ACHN (cell line): ENCODE results near the gene COQ8B.

ENCODE experiments used
- DNase-seq: peaks from one replicate; pipeline ENCODE4 v3.0.0-alpha.2; 2015
- in situ Hi-C: cut with HindIII; loops from 2 replicates; pipeline ENCODE4 v1.10.0; 2017; ENCODE audit warnings: low sequenced_read_pairs, low pct_ligation_motif_present, low pct_unique_long_range_greater_than_20kb

The COQ8B gene

DNA sequence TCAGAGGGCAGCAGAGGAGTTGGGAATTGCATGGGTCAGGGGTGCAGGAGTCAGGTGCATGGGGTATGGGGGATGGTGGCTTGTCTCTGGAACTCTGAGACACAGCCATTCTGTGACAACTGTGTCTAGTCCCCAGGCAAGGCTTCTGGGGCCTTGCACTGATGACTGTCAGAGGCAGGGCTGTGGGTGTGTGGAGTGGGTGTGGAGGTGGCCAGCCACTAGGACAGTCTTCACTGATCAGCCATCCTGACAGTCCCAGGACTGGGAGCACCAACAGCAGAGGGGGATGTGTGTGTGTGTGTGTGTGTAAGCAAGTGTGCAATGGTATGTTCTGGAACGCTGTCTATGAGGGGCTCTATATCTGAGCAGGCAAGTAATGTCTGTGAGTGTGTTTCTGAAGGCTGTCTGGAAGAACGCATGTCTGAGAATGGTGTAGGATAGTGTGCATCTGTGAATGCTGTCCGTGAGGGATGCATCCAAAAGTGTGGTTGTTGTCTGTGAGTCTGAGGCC, 31.6 kb downstream of the COQ8B start:
- in situ Hi-C loops: no loop called here

DNA sequence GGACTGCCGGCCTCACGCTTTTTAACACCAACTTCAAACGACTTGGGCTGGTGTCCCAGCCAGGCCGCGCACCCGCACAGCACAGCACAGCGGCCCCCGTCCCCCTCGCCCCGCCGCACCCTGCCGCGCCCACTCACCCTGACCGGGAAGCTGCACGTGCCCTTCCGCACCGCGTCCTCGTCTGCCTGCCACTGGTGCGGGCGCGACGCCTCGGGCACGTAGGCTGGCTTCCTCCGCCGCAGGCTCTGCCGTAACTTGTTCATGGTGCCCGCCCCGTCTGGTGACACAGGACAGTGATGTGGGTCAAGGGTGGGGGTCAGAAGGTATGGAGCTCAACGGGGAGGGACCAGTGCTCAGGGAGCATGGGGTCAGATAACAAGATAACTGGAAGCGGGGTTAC, 32.4 kb downstream of the COQ8B start:
- no peak for DNase-seq
- in situ Hi-C loops: no loop called here

More for the DNA sequence above, 31.6 kb downstream of the COQ8B start:
- no peak for DNase-seq

DNA sequence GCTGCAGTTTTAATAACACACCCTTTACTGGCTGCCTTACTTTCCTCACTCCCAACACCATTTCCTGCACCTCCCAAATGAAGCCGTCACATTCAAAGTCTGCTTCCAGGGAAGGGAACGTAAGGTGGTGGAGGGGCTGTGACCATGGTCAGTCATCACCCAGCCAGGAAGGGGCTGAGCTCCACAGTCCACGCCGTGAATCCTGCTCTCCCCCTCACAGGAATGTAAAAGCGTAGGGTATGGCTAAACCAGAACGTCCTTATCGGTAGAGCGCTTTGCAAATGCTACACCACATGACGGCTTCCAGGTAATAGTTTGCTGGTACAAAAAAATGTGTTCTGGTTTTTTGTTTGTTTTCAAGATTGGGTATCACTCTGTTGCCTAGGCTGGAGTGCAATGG, 33.2 kb downstream of the COQ8B start:
- in situ Hi-C loops: no loop called here
- DNase-seq: no peak

DNA sequence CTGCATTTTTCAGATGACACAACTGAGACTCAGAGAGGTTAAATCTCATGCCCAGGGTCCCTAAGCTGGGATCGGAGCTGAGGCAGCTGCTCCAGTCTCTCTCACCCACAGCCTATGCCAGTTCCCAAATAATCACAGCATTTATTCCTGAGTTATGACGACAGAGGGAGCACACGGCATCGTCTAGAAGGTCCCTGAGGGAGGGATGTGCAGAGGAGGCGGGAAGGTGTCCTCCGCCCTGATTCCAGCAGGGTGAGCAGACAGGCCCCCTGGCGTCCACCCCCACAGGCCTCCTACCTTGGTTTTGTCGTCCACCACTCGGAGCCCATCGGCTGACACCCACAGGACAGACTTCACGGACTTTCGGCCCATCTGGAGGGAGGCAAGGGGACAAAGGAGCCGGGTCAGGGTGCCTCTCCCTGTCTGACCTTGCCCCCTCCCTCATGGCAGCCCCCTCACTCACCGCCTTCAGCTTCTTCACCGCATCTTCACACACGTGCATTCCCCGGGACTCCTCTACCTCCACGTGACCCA, 34.2 kb downstream of the COQ8B start:
- DNase-seq: no peak
- in situ Hi-C loops: no loop called here

DNA sequence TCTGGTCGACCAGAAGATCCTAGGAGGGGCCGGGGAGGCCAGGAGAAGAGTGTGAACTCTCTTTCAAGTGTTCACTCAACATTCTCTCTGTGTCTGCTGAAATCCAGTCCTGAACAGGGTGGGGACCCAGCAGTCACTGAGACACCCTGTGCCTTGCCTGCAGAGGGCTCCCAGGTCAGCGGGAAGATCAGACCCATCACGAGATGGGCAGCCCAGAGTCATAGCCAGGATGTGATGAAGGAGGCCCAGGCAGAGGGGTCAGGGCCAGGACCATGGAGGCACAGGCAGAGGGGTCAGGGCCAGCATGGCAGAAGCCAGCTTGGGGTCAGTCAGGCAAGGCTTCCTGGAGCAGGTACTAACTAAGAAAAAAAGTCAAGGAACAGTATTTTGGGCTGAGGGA, 35.6 kb downstream of the COQ8B start:
- no peak for DNase-seq
- in situ Hi-C loops: no loop called here

DNA sequence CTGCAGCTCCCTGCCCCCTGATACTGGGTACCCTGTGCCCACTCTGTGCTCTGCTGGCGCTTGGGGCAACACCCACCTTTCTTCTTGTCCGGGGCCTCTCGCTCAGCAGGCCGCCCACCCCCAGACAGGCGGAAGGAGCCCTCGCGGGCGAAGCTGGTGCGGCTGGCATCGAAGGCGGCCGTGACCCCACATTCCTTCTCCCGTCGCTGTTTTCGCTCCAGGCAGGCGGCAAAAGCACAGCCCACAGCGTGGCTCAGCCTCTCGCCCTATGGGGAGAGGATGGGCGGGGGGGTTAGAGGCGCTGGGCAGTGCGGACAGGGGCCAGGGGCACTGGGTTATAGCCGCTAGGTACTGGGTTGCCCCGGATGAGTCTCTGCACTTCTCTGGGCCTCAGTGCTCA, 39.5 kb downstream of the COQ8B start:
- DNase-seq: no peak
- in situ Hi-C loops: no loop called here

DNA sequence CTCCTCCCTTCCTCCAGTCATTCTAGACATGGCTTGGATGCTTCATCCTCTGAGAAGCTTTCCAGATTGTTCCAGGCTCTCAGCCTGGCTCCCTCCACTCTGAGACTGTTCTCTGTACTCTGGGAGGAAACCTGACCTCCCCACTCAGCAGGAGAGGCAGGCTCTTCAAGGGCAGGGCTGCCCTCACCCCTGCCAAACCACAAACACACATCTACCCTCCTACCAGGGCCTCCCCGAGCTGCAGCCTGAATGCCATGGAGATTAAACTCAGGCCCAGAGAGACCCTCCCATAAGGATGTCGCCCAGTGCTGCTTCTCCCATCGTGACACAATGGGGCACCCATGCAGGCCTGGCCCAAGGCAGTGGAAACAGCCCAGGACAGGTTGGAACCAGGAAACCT, 42.4 kb downstream of the COQ8B start:
- DNase-seq: no peak
- in situ Hi-C loops: no loop called here

DNA sequence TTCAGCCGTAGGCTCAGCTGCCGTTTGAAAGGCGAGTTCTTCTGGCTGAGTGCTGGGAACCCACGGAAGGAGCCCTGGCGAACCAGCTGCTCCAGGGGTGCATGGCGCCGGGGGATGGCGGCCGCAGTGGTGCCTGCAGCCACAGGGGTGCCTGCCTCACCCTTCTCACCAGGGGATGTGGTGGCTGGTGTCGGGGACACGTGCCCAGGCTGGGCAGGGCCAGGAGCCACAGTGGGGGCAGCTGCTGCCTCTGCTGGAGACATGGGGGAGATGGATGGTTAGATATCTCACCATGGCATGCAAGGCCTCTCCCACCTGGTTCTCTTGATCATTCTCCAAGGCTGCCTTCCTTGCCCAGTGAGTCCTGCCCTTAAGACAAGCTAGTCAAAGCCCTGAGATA, 43.3 kb downstream of the COQ8B start:
- DNase-seq: no peak
- in situ Hi-C loops: no loop called here

DNA sequence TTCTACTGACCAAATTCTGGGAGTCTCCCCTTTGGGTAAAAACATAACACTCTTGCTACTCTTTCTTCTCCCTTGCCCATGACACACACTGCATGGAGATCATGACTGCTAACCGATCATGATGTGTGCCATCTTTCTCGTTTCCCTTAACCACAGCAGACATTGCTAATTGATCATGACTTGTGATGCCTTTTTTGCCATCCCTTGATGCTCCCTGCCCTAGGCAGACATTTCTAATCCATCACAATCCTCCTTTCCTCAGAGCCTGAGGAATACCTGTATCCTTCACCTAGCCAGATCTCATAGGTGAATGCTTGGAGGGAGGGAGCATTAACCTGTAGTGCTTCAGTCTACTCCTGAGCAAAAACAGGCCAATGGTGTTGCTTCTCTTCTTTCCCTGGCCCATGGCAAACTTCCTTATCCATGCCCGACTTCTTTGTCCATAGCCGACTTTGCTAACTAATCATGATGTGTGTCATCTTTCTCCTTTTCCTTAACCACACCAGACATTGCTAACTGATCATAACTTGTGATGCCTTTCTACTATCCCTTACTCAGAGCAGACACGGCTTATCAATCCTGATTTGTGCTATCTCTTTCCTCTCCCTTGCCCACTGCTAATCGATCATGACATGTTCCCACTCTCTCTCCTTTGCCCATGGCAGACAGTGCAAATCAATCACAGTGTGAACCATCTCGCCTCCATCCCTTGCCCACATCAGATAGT, 44.0 kb downstream of the COQ8B start:
- in situ Hi-C loops: no loop called here
- DNase-seq: no peak

DNA sequence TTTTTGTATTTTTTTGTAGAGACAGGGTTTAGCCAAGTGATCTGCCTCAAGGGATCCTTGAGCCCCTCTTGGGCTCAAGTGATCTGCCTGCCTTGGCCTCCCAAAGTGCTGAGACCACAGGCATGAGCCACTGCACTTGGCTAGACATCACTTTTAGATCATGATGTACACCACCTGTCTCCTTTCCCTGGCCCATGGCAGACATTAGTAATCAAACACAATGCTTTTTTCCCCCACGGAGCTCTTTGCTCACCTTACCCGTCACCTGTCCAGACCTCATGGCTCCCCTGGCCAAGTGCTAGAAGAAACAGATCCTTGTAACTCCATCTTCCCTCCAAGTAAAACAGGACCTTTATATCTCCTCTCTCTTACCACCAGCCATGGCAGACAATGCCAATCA, 44.6 kb downstream of the COQ8B start:
- in situ Hi-C loops: no loop called here
- DNase-seq: no peak

DNA sequence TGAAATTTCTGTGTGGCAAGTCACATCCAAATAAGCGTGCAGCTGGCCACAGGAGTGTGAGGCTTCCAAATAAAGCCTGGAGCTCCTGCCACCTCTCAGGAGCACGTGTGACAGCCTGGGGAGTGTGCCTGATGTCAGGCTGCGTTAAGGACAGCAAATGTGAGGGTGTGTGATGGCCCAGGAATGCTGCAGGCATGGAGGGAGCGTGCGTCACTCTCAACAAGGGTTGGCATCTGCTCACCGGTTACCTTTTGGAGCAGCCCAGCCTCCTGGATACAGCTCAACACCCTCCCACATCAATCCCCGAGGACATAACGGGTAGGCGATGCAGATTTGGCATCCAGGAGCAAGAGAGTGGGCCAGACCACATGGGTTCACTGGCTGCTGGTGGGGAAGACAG, 45.3 kb downstream of the COQ8B start:
- no peak for DNase-seq
- in situ Hi-C loops: no loop called here

DNA sequence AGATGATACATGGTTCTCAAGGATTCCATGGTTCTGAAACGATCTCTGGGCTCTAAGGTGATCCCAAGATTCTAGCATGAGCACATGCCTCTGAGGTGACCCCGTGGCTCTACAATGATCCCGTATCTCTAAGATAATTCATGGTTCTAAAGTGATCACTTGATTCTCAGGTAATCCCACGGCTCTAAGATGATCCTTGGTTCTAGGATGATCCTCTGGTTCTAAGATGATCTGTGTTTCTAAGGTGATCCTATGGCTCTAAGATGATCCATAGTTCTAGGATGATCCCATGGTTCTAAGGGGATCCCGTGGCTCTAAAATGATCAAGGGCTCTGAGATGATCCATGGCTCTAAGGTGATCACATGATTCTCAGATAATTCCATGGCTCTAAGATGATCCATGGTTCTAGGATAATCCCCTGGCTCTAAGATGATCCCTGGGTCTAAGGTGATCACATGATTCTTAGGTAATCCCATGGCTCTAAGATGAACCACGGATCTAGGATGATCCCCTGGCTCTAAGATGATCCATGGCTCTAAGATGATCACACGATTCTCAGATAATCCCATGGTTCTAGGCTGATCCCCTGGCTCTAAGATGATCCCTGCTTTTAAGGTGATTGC, 47.6 kb downstream of the COQ8B start:
- DNase-seq: no peak
- in situ Hi-C loops: no loop called here

DNA sequence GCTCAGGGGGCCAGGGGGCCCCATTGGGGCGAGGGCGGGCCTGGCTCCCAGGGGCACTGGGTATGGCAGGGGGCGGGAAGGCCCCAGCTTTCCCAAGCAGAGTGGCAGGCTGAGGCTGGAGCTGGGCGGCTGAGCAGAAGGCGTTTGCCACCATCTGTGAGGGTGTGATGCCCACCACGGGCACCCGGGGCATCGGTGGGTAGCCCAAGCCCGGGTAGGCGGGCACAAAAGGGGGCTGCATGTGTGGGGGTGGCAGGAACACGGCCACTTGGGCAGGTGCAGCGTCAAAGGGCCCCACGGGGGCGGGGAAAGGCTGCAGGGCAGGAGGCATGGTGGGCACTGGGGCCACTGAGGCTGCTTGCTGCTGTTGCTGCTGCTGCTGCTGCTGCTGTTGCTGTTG, 49.1 kb downstream of the COQ8B start:
- in situ Hi-C loops: no loop called here
- DNase-seq: no peak

DNA sequence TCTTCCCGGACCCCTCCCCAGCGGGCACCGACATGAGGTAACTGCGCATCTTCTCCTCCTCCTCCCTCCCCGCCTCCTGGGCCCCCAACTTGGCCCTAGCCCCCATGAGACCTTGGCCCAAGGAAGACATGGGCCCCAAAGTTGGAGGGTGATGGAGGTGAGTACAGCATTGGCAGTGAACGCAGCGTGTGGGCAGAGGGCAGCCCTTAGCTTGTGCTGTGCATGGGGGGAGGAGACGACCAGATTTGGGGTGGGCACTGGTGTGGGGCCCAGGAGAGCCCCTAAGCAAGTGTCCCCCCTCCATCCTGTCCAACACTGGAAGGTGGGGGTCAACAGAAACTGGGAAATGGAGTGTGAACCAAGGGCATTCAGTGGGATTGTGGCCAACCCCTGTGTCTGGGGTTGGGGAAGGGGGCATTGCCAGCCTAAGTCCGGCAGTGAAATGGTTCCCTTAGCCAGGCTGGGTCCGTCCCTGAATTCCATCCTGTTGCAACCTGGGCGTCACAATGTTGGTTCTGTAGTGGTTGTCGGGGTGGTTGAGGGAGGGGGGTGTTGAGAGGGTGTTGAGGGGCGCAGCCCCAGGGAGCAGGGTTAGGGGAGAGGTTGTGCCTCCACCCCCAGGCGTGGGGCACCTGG, 49.8 kb downstream of the COQ8B start:
- in situ Hi-C loops: no loop called here
- no peak for DNase-seq

DNA sequence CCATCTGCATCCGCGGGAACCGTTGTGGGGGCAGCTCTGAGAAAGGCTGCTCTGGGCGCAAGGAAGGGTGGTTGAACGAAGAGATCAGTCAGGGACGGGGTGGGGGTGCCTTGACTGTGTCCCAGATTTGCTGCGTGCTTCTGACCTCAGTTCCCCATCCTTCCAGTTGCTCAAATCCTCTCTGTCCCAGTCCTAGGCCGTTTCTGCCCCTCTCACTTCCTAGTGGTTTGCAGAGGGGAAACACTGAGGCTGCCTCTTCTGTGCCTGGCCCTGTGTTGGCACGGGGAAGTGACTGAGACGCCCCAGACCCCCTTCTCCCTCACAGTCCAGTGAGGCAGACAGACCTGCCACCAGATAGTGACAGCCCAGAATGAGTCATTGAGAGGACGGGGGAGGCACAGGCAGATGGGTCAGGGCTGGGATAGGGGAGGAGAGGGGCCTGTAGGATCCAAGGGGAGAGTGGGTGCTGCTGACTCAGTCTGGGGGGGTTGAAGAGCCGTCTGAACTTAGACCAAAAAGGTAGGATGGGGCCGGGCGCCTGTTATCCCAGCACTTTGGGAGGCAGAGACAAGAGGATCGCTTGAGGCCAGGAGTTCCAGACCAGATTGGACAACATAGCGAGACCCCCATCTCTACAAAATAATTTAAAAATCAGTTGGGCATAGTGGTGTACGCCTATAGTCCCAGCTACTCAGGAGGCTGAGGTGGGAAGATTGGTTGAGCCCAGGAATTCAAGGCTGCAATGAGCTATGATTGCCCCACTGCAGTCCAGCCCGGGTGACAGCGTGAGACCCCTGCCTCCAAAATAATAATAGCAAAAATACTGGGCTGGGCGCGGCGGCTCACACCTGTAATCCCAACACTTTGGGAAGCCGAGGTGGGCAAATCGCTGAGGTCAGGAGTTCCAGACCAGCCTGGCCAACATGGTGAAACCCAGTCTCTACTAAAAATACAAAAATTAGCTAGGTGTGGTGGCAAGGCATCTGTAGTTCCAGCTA, 52.7 kb downstream of the COQ8B start:
- DNase-seq: no peak
- in situ Hi-C loops: no loop called here

DNA sequence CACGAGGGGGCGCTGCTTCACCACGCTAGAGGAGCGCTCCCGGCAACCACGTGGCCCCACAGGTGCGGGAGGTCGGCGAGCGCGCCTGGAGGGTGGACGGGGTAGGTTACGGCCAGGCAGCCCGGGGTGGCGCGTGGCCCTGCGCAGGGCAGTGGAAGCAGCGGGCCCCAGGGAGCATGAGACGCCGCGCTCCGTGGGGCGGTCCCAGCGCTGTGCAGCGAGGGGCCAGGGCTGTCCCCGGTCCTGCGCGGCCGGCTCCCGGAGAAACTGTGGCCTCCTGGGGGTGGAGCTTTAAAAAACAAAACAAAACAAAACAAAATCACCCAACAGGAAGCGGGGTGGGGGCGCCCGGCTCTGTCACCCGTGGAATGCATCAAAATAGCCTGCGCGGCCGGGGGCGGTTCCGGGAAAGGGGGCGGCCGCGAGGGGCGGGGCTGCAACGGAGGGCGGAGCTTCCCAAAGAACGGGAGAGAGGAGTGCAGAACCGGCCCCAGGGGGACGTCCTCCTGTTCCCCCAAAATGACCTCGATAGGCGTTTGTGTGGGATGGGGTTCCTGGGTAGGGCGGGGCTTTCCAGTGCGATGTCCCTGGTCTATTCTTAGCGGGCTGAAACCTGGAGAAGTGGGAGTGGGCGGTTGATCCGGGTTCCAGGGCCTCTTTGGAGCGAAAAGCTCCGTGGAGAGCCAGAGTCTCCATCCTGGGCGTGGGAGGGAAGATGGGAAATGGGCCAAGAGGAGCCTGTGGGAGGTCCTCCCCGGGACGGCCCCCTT, 53.6 kb downstream of the COQ8B start:
- in situ Hi-C loops: no loop called here
- DNase-seq: peak; percentile 82

DNA sequence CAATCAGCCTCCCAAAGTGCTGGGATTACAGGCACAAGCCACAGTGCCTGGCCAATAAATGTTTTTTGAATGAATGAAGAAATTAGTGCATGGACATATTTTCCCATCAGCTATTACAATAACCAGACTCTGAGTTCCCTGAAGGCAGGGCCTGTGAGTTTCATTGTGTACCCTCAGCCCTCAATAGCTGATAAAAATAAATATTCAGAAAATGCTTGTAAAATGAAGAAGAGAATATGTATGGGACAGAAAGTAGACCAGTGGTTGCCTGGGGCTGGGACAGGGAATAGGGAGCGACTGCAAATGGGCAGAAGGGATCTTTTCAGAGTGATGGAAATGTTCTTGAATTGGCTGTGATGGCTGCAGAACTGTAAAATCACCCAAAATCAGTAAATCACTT, 55.1 kb downstream of the COQ8B start:
- no peak for DNase-seq
- in situ Hi-C loops: no loop called here

DNA sequence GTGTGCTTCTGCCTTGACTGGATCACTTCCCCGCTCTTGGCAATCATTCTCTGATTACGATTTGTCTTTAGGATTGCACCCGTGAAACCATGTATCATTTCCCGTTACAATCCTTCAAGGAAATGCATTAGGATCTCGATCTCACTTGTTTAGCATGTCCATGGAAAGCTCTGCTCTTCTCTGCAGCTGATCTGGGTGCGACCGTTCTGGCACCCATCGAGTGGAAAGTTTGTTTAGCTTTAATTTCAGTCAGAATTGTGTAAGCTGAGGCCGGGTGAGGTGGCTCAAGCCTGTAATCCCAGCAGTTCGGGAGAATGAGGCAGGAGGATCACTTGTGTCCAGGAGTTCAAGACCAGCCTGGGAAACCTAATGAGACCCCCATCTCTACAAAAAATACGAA, 57.1 kb downstream of the COQ8B start:
- in situ Hi-C loops: no loop called here
- no peak for DNase-seq
